ENCODE data around the gene HMGN2. TPM values are rescaled to one million over a fixed set of nuclear protein-coding genes. Genes with fewer than 3 reads are reported as not detected.
A peak's percentile ranks its signal among the peaks of the same experiment; 100 is the strongest.

Gene HMGN2
- total RNA-seq, 1 donor from 2014 or later: 97.7 TPM

DNA sequence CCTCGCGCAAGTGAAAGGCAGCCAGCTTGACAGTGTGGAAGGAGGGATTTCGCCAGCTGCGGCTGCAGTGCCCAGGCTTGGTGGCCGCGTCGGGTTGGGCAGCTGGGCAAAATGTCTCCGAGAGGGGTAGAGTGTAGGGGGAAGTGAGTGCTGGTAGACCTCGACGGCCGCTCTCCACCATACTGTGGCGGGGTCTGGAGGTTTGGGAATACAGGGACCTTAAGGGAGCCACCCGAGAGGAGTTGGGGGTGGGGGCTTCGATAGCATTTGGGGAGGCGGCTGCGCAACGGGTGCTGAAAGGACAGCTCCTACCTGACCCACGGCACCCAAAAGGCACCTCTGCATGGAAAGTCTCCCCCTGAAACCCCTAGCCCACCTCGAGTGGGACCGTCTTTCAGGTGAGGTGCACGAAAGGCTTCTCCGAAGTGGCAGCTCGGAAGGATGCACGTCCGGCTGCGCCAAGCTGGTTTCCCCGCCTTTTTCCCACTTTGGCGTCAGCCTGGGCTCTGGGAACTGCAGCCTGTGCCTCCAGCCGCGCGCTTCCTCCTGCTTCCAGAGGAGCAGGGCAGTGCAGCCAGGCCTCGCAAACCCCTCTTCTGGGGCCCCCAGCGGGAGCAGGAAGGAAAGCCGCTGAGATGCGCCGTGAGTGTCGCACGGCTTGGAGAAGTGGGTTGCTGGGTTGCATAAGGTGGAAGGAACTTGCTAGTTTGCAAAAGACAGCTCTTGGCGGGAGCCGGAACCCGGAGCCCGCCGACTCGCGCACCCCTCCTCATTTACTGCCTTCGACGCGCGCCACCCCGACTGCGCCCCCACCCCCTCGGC, 531 bp upstream of the HMGN2 start:
- peak; percentile 12 to 83 for DNase-seq (ENCODE audit: low spot score in 2 of 2)
- Histone ChIP-seq H3K4me3 (peak overlapping the region; percentile 72 to 90), H3K9me3 (no peaks in the 10 kb centered on the region), H3K27me3 (no peaks in the 10 kb centered on the region), H3K27ac (peak overlapping the region; percentile 94 to 100), H3K4me1 (peaks cover 5 to 22% of the 10 kb centered on the region in 2 donors), H3K36me3 (peaks cover 4 to 43% of the 10 kb centered on the region in 2 donors)
- intact Hi-C loops (cut with DNase I): loop anchor here (1.0 to 5.0 kb wide), 3 partner anchors 29 to 239 kb away; partner anchors contain the start of genes CEP85 and DHDDS
- TF ChIP-seq, protein P1, sequence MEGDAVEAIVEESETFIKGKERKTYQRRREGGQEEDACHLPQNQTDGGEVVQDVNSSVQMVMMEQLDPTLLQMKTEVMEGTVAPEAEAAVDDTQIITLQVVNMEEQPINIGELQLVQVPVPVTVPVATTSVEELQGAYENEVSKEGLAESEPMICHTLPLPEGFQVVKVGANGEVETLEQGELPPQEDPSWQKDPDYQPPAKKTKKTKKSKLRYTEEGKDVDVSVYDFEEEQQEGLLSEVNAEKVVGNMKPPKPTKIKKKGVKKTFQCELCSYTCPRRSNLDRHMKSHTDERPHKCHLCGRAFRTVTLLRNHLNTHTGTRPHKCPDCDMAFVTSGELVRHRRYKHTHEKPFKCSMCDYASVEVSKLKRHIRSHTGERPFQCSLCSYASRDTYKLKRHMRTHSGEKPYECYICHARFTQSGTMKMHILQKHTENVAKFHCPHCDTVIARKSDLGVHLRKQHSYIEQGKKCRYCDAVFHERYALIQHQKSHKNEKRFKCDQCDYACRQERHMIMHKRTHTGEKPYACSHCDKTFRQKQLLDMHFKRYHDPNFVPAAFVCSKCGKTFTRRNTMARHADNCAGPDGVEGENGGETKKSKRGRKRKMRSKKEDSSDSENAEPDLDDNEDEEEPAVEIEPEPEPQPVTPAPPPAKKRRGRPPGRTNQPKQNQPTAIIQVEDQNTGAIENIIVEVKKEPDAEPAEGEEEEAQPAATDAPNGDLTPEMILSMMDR (IDR thresholded peaks at IDR 0.05): no peak

DNA sequence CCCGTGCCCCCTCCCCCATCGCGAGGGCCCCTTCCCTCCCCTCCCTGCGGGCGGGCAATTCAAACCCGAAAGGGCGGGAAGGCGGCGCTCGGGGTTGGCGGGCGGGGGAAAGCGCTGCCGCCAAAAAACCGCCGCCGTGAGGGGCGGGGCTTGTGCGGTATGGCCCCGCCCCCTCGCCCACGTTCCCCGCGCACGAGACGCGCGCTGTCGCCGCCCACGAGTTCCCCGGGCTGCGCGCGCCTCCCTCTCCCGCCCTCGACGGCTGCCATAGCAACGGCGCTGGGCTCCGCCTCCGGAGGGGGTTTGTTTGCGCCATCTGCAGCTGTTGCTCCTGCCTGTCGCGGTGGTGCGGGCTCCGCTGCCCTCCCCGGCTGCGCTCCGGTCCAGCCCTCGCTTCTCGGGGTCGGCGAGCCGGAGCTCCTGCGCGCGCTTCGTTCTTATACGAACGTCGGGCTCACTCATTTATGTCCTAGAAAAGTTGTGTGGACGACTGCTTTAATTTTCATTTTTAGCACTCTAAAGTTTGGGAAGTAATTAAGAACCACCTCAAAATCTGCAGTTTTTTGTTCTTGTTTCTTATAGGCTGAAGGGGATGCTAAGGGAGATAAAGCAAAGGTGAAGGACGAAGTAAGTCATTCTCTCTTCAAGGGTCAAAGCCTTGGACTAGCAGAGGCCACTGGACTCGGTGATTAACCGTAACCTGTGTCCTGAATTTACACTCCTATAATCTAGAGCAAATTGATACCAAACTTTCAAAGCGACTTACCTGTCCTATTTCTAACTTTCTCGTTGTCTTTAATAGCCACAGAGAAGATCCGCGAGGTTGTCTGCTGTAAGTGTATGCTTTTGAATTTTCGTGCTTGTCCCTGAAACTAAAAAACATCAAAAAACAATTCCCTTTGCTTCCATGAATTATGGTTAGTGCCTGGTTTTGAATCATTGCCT, 933 bp downstream of the HMGN2 start:
- TF ChIP-seq, protein P1 (IDR thresholded peaks at IDR 0.05): no peak
- intact Hi-C loops (cut with DNase I): loop anchor here (1.0 to 5.0 kb wide), 3 partner anchors 28 to 241 kb away; partner anchors contain the start of genes CEP85 and DHDDS
- DNase-seq (ENCODE audit: low spot score in 2 of 2): peak; percentile 80 to 97
- Histone ChIP-seq H3K4me1 (peaks cover 5 to 22% of the 10 kb centered on the region in 2 donors), H3K27me3 (no peaks in the 10 kb centered on the region), H3K36me3 (peaks cover 12 to 41% of the 10 kb centered on the region in 2 donors), H3K9me3 (no peaks in the 10 kb centered on the region), H3K4me3 (peak overlapping the region; percentile 72 to 90), H3K27ac (peak overlapping the region; percentile 94 to 100)

DNA sequence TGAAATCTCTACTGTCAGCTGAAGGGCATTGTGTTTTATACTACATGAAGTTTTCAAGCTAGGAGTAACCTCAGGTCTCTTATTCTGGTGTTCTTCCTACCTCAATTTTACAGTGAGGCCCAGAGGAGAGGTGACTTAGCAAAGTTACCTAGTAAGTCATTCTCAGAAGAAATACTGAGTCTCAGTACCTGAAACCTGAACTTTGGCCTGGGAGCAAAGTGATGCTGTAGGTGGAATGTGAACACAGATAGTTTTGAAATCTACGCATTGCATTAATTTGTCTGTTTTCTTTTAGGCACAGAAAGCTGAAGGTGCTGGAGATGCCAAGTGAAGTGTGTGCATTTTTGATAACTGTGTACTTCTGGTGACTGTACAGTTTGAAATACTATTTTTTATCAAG, 2.6 kb downstream of the HMGN2 start:
- Histone ChIP-seq H3K27ac (no peak overlapping the region), H3K27me3 (no peaks in the 10 kb centered on the region), H3K36me3 (peaks cover 19 to 50% of the 10 kb centered on the region in 2 donors), H3K4me1 (peaks cover 5 to 22% of the 10 kb centered on the region in 2 donors), H3K4me3 (no peak overlapping the region), H3K9me3 (no peaks in the 10 kb centered on the region)
- TF ChIP-seq, protein P1 (IDR thresholded peaks at IDR 0.05): no peak
- intact Hi-C loops (cut with DNase I): loop anchor here (5.0 kb wide), 1 partner anchor 243 kb away; the partner anchor contains the start of gene CEP85
- DNase-seq (ENCODE audit: low spot score in 2 of 2): no peak

DNA sequence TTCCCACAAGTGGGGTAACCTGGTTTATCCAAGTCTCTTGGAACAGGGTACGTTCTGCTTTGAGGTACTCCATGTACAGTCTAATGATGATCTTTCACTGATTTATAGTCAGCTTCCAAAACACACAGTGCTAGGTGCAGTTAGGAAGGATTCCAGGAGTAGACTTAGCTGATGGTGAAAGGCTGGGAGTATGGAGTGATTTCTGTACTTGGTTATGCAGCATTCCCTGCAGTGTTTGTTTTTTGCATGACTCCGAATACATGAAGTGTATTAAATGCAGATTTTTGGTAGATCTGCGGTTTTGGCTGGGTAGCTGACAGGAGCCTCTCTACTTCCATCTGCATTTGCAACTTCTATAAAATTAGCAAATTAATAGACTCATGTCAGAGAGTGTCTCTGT, 3.7 kb downstream of the HMGN2 start:
- DNase-seq (ENCODE audit: low spot score in 2 of 2): no peak
- no peaks in the 10 kb centered on the region for H3K27me3 ChIP-seq
- intact Hi-C loops (cut with DNase I): no loop called here
- no peaks in the 10 kb centered on the region for H3K9me3 ChIP-seq
- H3K4me3 ChIP-seq: no peak overlapping the region
- H3K27ac ChIP-seq: no peak overlapping the region
- H3K36me3 ChIP-seq: peaks cover 25 to 57% of the 10 kb centered on the region in 2 donors
- H3K4me1 ChIP-seq: peaks cover 5 to 18% of the 10 kb centered on the region in 2 donors
- TF ChIP-seq, protein P1 (IDR thresholded peaks at IDR 0.05): no peak

DNA sequence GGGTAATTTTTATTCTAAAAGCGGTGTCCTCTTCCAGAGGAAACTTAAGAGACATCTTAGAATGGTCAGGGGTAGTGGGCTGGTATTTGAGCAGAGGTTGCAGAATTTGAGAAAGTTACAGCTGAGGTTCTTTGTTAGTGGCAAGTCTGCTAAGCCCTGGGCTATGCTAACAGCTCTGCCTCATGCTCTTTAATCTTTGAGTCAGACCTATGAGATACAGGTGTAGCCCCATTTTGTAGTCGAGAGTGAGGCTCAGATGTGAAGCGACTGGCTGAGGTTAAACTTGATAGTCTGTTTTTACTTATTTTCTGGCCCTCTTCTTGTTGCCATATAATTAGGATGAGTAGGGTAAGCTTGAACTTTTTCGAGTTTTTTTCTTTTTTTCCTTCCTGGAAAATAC, 4.7 kb downstream of the HMGN2 start:
- intact Hi-C loops (cut with DNase I): no loop called here
- no peak for DNase-seq (ENCODE audit: low spot score in 2 of 2)
- H3K4me3 ChIP-seq: no peak overlapping the region
- H3K27me3 ChIP-seq: no peaks in the 10 kb centered on the region
- peaks cover 25 to 61% of the 10 kb centered on the region in 2 donors for H3K36me3 ChIP-seq
- H3K4me1 ChIP-seq: peaks cover 5 to 9% of the 10 kb centered on the region in 2 donors
- TF ChIP-seq, protein P1 (IDR thresholded peaks at IDR 0.05): no peak
- no peak overlapping the region for H3K27ac ChIP-seq
- H3K9me3 ChIP-seq: no peaks in the 10 kb centered on the region

Measured in ascending aorta (tissue), 2 donors.